Mesenchymal stem cell (in vitro differentiated cells and primary cell): ENCODE data around the gene DLG4. TPM values are rescaled to one million over a fixed set of nuclear protein-coding genes. Genes with fewer than 3 reads are reported as not detected.
A peak's percentile ranks its signal among the peaks of the same experiment; 100 is the strongest.

Experiments used
- DNase-seq: peaks from one replicate; pipeline ENCODE4 v3.0.0-alpha.2; 2013
- H2AFZ ChIP-seq: one replicate; pipeline ENCODE4 v1.6.1; 2013; ENCODE audit warnings: low read depth, mild to moderate bottlenecking, control low read depth, inconsistent platforms, low read length, moderate library complexity
- H2AK5ac ChIP-seq: 2 replicates; pipeline ENCODE4 v1.6.1; 2013; ENCODE audit warnings: low read length, moderate library complexity, mild to moderate bottlenecking, inconsistent platforms; ENCODE audit not compliant: severe bottlenecking
- H2BK120ac ChIP-seq: one replicate; pipeline ENCODE4 v1.6.1; 2013; ENCODE audit warnings: low read depth, mild to moderate bottlenecking, inconsistent platforms, low read length, moderate library complexity
- H2BK12ac ChIP-seq, 2 experiments: one replicate each; pipeline ENCODE4 v1.6.1; 2013; ENCODE audit warnings: inconsistent platforms in 2 of 2, low read length in 2 of 2, mild to moderate bottlenecking in 2 of 2, moderate library complexity in 2 of 2, control low read depth in 1 of 2
- H2BK15ac ChIP-seq: one replicate; pipeline ENCODE4 v1.6.1; 2013; ENCODE audit warnings: mild to moderate bottlenecking, low read depth, inconsistent platforms; ENCODE audit not compliant: poor library complexity, severe bottlenecking
- H2BK5ac ChIP-seq: 2 replicates; pipeline ENCODE4 v1.6.1; 2013; ENCODE audit warnings: low read depth, mild to moderate bottlenecking, low read length, control low read depth, inconsistent platforms; ENCODE audit not compliant: poor library complexity, severe bottlenecking
- H3K14ac ChIP-seq, 2 experiments: one replicate each; pipeline ENCODE4 v1.6.1; 2013; ENCODE audit warnings: inconsistent platforms in 2 of 2, low read length in 2 of 2, control low read depth in 1 of 2, mild to moderate bottlenecking in 1 of 2, moderate library complexity in 1 of 2
- H3K18ac ChIP-seq, 2 experiments: one replicate each; pipeline ENCODE4 v1.6.1; 2013; ENCODE audit warnings: inconsistent platforms in 2 of 2, low read length in 2 of 2, control low read depth in 1 of 2, low read depth in 1 of 2, mild to moderate bottlenecking in 1 of 2
- H3K23ac ChIP-seq, 2 experiments: one replicate each; pipeline ENCODE4 v1.6.1; 2013; ENCODE audit warnings: inconsistent platforms in 2 of 2, low read length in 2 of 2, mild to moderate bottlenecking in 2 of 2, moderate library complexity in 2 of 2, control low read depth in 1 of 2
- H3K27ac ChIP-seq: 2 replicates; pipeline ENCODE4 v1.5.1; 2013; ENCODE audit warnings: mild to moderate bottlenecking, moderate library complexity, low read length, control low read depth, inconsistent platforms; ENCODE audit not compliant: poor library complexity, severe bottlenecking
- H3K27me3 ChIP-seq, 2 experiments: 2 replicates each; pipeline versions ENCODE4 v1.6.1 to v1.7.0; 2013; ENCODE audit warnings: low read length in 2 of 2, mild to moderate bottlenecking in 2 of 2, moderate library complexity in 2 of 2, control low read depth in 1 of 2, inconsistent platforms in 1 of 2; ENCODE audit not compliant: control insufficient read depth in 1 of 2, insufficient read depth in 1 of 2
- H3K36me3 ChIP-seq, 2 experiments: 2 replicates each; pipeline versions ENCODE4 v1.6.1 to v1.7.0; 2013; ENCODE audit warnings: low read length in 2 of 2, control low read depth in 1 of 2, inconsistent platforms in 1 of 2, low read depth in 1 of 2, mild to moderate bottlenecking in 1 of 2; ENCODE audit not compliant: insufficient read depth in 2 of 2, control insufficient read depth in 1 of 2
- H3K4ac ChIP-seq, 2 experiments: one replicate each; pipeline ENCODE4 v1.6.1; 2013; ENCODE audit warnings: inconsistent platforms in 2 of 2, low read length in 2 of 2, mild to moderate bottlenecking in 2 of 2, moderate library complexity in 2 of 2, control low read depth in 1 of 2, low read depth in 1 of 2
- H3K4me1 ChIP-seq: 2 replicates; pipeline ENCODE4 v1.6.1; 2013; ENCODE audit warnings: low read depth, low read length, control low read depth; ENCODE audit not compliant: control insufficient read depth, insufficient read depth
- H3K4me2 ChIP-seq: 2 replicates; pipeline ENCODE4 v1.6.1; 2013; ENCODE audit warnings: low read length, mild to moderate bottlenecking, inconsistent platforms; ENCODE audit not compliant: poor library complexity, severe bottlenecking
- H3K4me3 ChIP-seq, 2 experiments: 2 replicates each; pipeline versions ENCODE4 v1.5.1 to v1.7.0; 2013; ENCODE audit warnings: low read length in 2 of 2, mild to moderate bottlenecking in 2 of 2, control low read depth in 1 of 2, low read depth in 1 of 2; ENCODE audit not compliant: insufficient read depth in 1 of 2
- H3K79me1 ChIP-seq: replicated peaks from 2 replicates; pipeline ENCODE4 v1.6.1; 2013; ENCODE audit warnings: mild to moderate bottlenecking, control low read depth, low read length, inconsistent platforms; ENCODE audit not compliant: poor library complexity, severe bottlenecking
- H3K9ac ChIP-seq: 2 replicates; pipeline ENCODE4 v1.7.0; 2013; ENCODE audit warnings: mild to moderate bottlenecking, low read length, moderate library complexity
- H3K9me3 ChIP-seq: 2 replicates; pipeline ENCODE4 v1.7.0; 2013; ENCODE audit warnings: mild to moderate bottlenecking, low read length; ENCODE audit not compliant: control insufficient read depth
- H4K8ac ChIP-seq: one replicate; pipeline ENCODE4 v1.6.1; 2013; ENCODE audit warnings: inconsistent platforms, mild to moderate bottlenecking, low read length, moderate library complexity
- H4K91ac ChIP-seq: one replicate; pipeline ENCODE4 v1.6.1; 2013; ENCODE audit warnings: mild to moderate bottlenecking, low read length, inconsistent platforms
- WGBS: methylation state at CpG from one replicate; pipeline ENCODE4 v1.1.7; 2013; ENCODE audit warnings: mixed read lengths; 5-methylcytosine and 5-hydroxymethylcytosine counted together
- small RNA-seq: library from polyadenylated mRNA; stranded (forward); fragments of <200 nt; extraction: miRNeasy Mini kit (QIAGEN cat#:217004); gene quantifications from one replicate; pipeline ENCODE3, GENCODE V24; 2013; ENCODE audit warnings: low read depth

Gene DLG4

DNA sequence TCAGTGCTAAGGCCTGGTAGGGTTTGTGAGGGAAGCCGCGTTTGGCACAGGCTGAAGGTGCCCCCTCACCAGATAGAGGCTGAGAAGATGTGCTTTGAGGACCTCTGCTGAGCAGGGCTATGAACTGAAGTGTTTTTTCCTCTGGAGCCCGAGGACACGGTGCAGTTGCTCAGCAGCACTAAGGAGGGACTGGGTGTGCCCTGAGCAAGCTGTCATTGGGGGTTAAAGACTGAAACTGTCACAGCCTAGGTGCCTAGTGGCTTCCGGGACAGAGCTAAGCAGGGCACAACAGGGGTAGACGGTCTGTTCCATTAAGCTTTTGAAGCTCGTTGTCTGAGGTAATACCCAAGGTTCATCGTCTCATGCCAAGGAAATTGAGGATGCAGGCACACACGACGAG lies 80.2 kb downstream of the DLG4 start:
- Histone ChIP-seq H3K9me3 (peaks cover 4% of the 10 kb centered on the region), H2AK5ac (no peak overlapping the region), H3K4me1 (peaks cover 2% of the 10 kb centered on the region), H3K9ac (no peak overlapping the region), H4K8ac (no peak overlapping the region), H3K79me1 (no peaks in the 10 kb centered on the region), H3K4me3 (no peak overlapping the region), H3K4me2 (no peak overlapping the region), H3K4ac (no peak overlapping the region), H2BK5ac (no peak overlapping the region), H2AFZ (no peak overlapping the region), H3K18ac (no peak overlapping the region), H2BK120ac (no peak overlapping the region), H3K36me3 (no peaks in the 10 kb centered on the region), H3K27ac (no peak overlapping the region), H2BK15ac (no peak overlapping the region), H4K91ac (no peak overlapping the region), H3K23ac (no peak overlapping the region), H3K14ac (peak overlapping the region in 1 of 2 experiments; percentile 11), H3K27me3 (peaks cover 44 to 75% of the 10 kb centered on the region in 2 experiments), H2BK12ac (no peak overlapping the region)
- DNase-seq = no peak
- 69% methylated on average over 10 of the region's 10 CpGs for WGBS

- 71% methylated on average over 6 of the region's 7 CpGs for WGBS
- H3K79me1 ChIP-seq = no peaks in the 10 kb centered on the region
- H3K27me3 ChIP-seq = peaks cover 47 to 74% of the 10 kb centered on the region in 2 experiments
- H3K18ac ChIP-seq = no peak overlapping the region
- no peak overlapping the region for H3K4me3 ChIP-seq
- no peak overlapping the region for H3K4me2 ChIP-seq
- no peak for DNase-seq
- no peak overlapping the region for H2BK12ac ChIP-seq
- H2AK5ac ChIP-seq = no peak overlapping the region
- no peak overlapping the region for H4K91ac ChIP-seq
- peaks cover 4% of the 10 kb centered on the region for H3K9me3 ChIP-seq
- no peak overlapping the region for H2AFZ ChIP-seq
- H4K8ac ChIP-seq = no peak overlapping the region
- no peak overlapping the region for H3K4ac ChIP-seq
- H2BK5ac ChIP-seq = no peak overlapping the region
- no peak overlapping the region for H3K27ac ChIP-seq
- H3K14ac ChIP-seq = no peak overlapping the region
- H3K36me3 ChIP-seq = no peaks in the 10 kb centered on the region
- H3K23ac ChIP-seq = no peak overlapping the region
- H2BK120ac ChIP-seq = no peak overlapping the region
- no peak overlapping the region for H2BK15ac ChIP-seq
- no peak overlapping the region for H3K9ac ChIP-seq
- H3K4me1 ChIP-seq = peaks cover 2% of the 10 kb centered on the region
Observed at GRCh38 chr17:7138800-7139381, 80.7 kb downstream of the DLG4 start.

GRCh38 chr17:7137171-7137943 lies 82.3 kb downstream of the DLG4 start:
- H3K23ac ChIP-seq = no peak overlapping the region

More at GRCh38 chr17:7137171-7137943, 82.3 kb downstream of the DLG4 start:
- no peaks in the 10 kb centered on the region for H3K36me3 ChIP-seq
- peaks cover 4% of the 10 kb centered on the region for H3K9me3 ChIP-seq
- H2BK120ac ChIP-seq = no peak overlapping the region
- peaks cover 60 to 76% of the 10 kb centered on the region in 2 experiments for H3K27me3 ChIP-seq
- H3K9ac ChIP-seq = peak overlapping the region; percentile 16
- no peak overlapping the region for H2BK12ac ChIP-seq
- WGBS = 84% methylated on average over 12 of the region's 13 CpGs
- no peak overlapping the region for H3K27ac ChIP-seq
- no peaks in the 10 kb centered on the region for H3K79me1 ChIP-seq
- no peak overlapping the region for H2AFZ ChIP-seq
- no peak overlapping the region for H2BK15ac ChIP-seq
- H3K4me3 ChIP-seq = no peak overlapping the region
- H4K8ac ChIP-seq = no peak overlapping the region
- H3K14ac ChIP-seq = no peak overlapping the region
- peaks cover 5% of the 10 kb centered on the region for H3K4me1 ChIP-seq
- H4K91ac ChIP-seq = no peak overlapping the region
- no peak for DNase-seq
- H3K4ac ChIP-seq = no peak overlapping the region
- H2BK5ac ChIP-seq = no peak overlapping the region
- no peak overlapping the region for H3K18ac ChIP-seq
- no peak overlapping the region for H3K4me2 ChIP-seq
- H2AK5ac ChIP-seq = no peak overlapping the region

Small RNA genes lying within 50 kb of the gene (small RNA-seq; reads per million reads assigned to genes)
- gene AC120057.4 (not detected), gene MIR324 (521 reads per million, percentile 96 among the genes with 10 or more reads in this experiment), gene RF00019 (not detected)
